Mammary epithelial cell (primary cell): ENCODE data around the gene SPDEF.

ENCODE experiments used
- CTCF ChIP-seq, 2 donors: IDR thresholded peaks in 1 of 2; conservative IDR thresholded peaks in 1 of 2; 2 replicates each; pipeline ENCODE4 v1.5.1; 2011 to 2012; ENCODE audit warnings: inconsistent platforms in 2 of 2, low read length in 2 of 2, mild to moderate bottlenecking in 2 of 2, control low read depth in 1 of 2, low read depth in 1 of 2; ENCODE audit not compliant: insufficient read depth in 1 of 2; ENCODE audit errors: extremely low read depth in 1 of 2
- EZH2 ChIP-seq: IDR thresholded peaks from 2 replicates; pipeline ENCODE4 v1.6.1; 2012; ENCODE audit warnings: low read length, inconsistent platforms, borderline replicate concordance

- TF ChIP-seq CTCF (conservative IDR thresholded peaks at IDR 0.05 in 1 of 2, IDR thresholded peaks at IDR 0.05 in 1 of 2; ENCODE audit: extremely low read depth in 1 of 2, insufficient read depth in 1 of 2, low read depth in 1 of 2, low read length in 2 of 2) (no peak), EZH2 (no peak)
Observed at GRCh38 chr6:34557228-34557627, 1.1 kb upstream of the SPDEF start.
